Measurements from ENCODE around the gene PIGT.

- TF ChIP-seq CTCF (conservative IDR thresholded peaks at IDR 0.05 in 1 of 2, IDR thresholded peaks at IDR 0.05 in 1 of 2; ENCODE audit: extremely low read depth in 1 of 2, insufficient read depth in 1 of 2, low read depth in 1 of 2, low read length in 2 of 2) (no peak), EZH2 (IDR thresholded peaks at IDR 0.05; ENCODE audit: borderline replicate concordance, low read length) (no peak)
These were observed 28.1 kb downstream of the PIGT start for GRCh38 chr20:45444050-45444449.

All from mammary epithelial cell (primary cell).